Fibroblast of upper back skin (primary cell): Measurements from ENCODE around the gene THSD7B.
A peak's percentile ranks its signal among the peaks of the same experiment; 100 is the strongest.
"Not testable (repeated sequence)": the region's sequence is repeated elsewhere in the genome, so short reads cannot be mapped to it uniquely, and the experiment has no call there.

ENCODE experiments used
- DNase-seq: peaks from one replicate; pipeline ENCODE4 v3.0.0-alpha.2; 2013

The THSD7B gene

GRCh38 chr2:137590102-137590501 is 824.8 kb downstream of the THSD7B start:
- DNase-seq, result no peak

GRCh38 chr2:137607722-137608318 is 842.5 kb downstream of the THSD7B start:
- DNase-seq, result no peak

- no peak for DNase-seq
These were observed 873.6 kb downstream of the THSD7B start for GRCh38 chr2:137638932-137639331.

- no peak for DNase-seq
These were observed 879.4 kb downstream of the THSD7B start for GRCh38 chr2:137644731-137645130.

GRCh38 chr2:137654046-137654445 is 888.7 kb downstream of the THSD7B start:
- no peak for DNase-seq

GRCh38 chr2:137655814-137656213 is 890.5 kb downstream of the THSD7B start:
- DNase-seq, result no peak

GRCh38 chr2:137658433-137658832 is 893.1 kb downstream of the THSD7B start:
- no peak for DNase-seq

- peak; percentile 1 for DNase-seq
These were observed 894.3 kb downstream of the THSD7B start for GRCh38 chr2:137659616-137660015.

GRCh38 chr2:137670111-137670510 is 904.8 kb downstream of the THSD7B start:
- DNase-seq, result no peak

- DNase-seq, result no peak
These were observed 907.7 kb downstream of the THSD7B start for GRCh38 chr2:137672989-137673552.

GRCh38 chr2:137674991-137675390 is 909.6 kb downstream of the THSD7B start:
- no peak for DNase-seq

GRCh38 chr2:137675584-137676327 is 910.4 kb downstream of the THSD7B start:
- no peak for DNase-seq

GRCh38 chr2:137676346-137676745 is 911.0 kb downstream of the THSD7B start:
- no peak for DNase-seq

- no peak for DNase-seq
These were observed 912.1 kb downstream of the THSD7B start for GRCh38 chr2:137677466-137677865.

GRCh38 chr2:137689549-137689948 is 924.2 kb downstream of the THSD7B start:
- no peak for DNase-seq

GRCh38 chr2:137693534-137693933 is 928.2 kb downstream of the THSD7B start:
- DNase-seq, result no peak

GRCh38 chr2:137696916-137697315 is 931.6 kb downstream of the THSD7B start:
- no peak for DNase-seq

GRCh38 chr2:137700250-137700649 is 934.9 kb downstream of the THSD7B start:
- not testable (repeated sequence) for DNase-seq

- peak; percentile 6 for DNase-seq
These were observed 935.3 kb downstream of the THSD7B start for GRCh38 chr2:137700681-137701080.

- DNase-seq, result no peak
These were observed 940.0 kb downstream of the THSD7B start for GRCh38 chr2:137705296-137705695.

GRCh38 chr2:137706786-137707613 is 941.7 kb downstream of the THSD7B start:
- no peak for DNase-seq

- no peak for DNase-seq
These were observed 943.0 kb downstream of the THSD7B start for GRCh38 chr2:137708311-137708710.

GRCh38 chr2:137715731-137716191 is 950.4 kb downstream of the THSD7B start:
- DNase-seq, result no peak
